ENCODE results near the gene MAMDC4.

The MAMDC4 gene

GRCh38 chr9:136854113-136854841 is 2.1 kb downstream of the MAMDC4 start:
- H3K27ac ChIP-seq (ENCODE audit: low read depth, low read length, poor library complexity, severe bottlenecking) = no peak overlapping the region
- no peaks in the 10 kb centered on the region for H3F3A ChIP-seq (ENCODE audit: insufficient read depth, low read length)
- no peaks in the 10 kb centered on the region for H4K20me1 ChIP-seq (ENCODE audit: insufficient read depth, low read length)
- H3K79me2 ChIP-seq (ENCODE audit: insufficient read depth, low read length) = no peaks in the 10 kb centered on the region
- no peak overlapping the region for H3K4me3 ChIP-seq (ENCODE audit: low read depth, low read length, poor library complexity, severe bottlenecking)
- no peaks in the 10 kb centered on the region for H3K9me3 ChIP-seq (ENCODE audit: low read length)
- H3K9me2 ChIP-seq (ENCODE audit: low read depth, low read length) = no peaks in the 10 kb centered on the region
- TF ChIP-seq EZH2 (IDR thresholded peaks at IDR 0.05; ENCODE audit: borderline replicate concordance, low read length) = no peak
- TF ChIP-seq, protein P1, sequence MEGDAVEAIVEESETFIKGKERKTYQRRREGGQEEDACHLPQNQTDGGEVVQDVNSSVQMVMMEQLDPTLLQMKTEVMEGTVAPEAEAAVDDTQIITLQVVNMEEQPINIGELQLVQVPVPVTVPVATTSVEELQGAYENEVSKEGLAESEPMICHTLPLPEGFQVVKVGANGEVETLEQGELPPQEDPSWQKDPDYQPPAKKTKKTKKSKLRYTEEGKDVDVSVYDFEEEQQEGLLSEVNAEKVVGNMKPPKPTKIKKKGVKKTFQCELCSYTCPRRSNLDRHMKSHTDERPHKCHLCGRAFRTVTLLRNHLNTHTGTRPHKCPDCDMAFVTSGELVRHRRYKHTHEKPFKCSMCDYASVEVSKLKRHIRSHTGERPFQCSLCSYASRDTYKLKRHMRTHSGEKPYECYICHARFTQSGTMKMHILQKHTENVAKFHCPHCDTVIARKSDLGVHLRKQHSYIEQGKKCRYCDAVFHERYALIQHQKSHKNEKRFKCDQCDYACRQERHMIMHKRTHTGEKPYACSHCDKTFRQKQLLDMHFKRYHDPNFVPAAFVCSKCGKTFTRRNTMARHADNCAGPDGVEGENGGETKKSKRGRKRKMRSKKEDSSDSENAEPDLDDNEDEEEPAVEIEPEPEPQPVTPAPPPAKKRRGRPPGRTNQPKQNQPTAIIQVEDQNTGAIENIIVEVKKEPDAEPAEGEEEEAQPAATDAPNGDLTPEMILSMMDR (IDR thresholded peaks at IDR 0.05; ENCODE audit: low read length) = no peak
- H3K9ac ChIP-seq (ENCODE audit: low read length) = no peak overlapping the region
- no peak overlapping the region for H2AFZ ChIP-seq (ENCODE audit: low read length)
- H3K4me1 ChIP-seq (ENCODE audit: insufficient read depth, low read length, severe bottlenecking) = peaks cover 7% of the 10 kb centered on the region
- H3K4me2 ChIP-seq (ENCODE audit: low read length) = no peak overlapping the region
- peaks cover 9% of the 10 kb centered on the region; the same call in 1 of the 2 replicates for H3K36me3 ChIP-seq (ENCODE audit: insufficient read depth, low read length)
- H3K27me3 ChIP-seq (ENCODE audit: insufficient read depth, low read length) = no peaks in the 10 kb centered on the region

- no peaks in the 10 kb centered on the region for H3K27me3 ChIP-seq (ENCODE audit: insufficient read depth, low read length)
- peaks cover 3% of the 10 kb centered on the region for H3K4me1 ChIP-seq (ENCODE audit: insufficient read depth, low read length, severe bottlenecking)
- no peak overlapping the region for H3K27ac ChIP-seq (ENCODE audit: low read depth, low read length, poor library complexity, severe bottlenecking)
- no peaks in the 10 kb centered on the region for H3K9me2 ChIP-seq (ENCODE audit: low read depth, low read length)
- no peaks in the 10 kb centered on the region for H4K20me1 ChIP-seq (ENCODE audit: insufficient read depth, low read length)
- H3K79me2 ChIP-seq (ENCODE audit: insufficient read depth, low read length) = no peaks in the 10 kb centered on the region
- TF ChIP-seq, protein P1 (IDR thresholded peaks at IDR 0.05; ENCODE audit: low read length) = no peak
- TF ChIP-seq EZH2 (IDR thresholded peaks at IDR 0.05; ENCODE audit: borderline replicate concordance, low read length) = no peak
- H3K9me3 ChIP-seq (ENCODE audit: low read length) = no peaks in the 10 kb centered on the region
- no peaks in the 10 kb centered on the region for H3F3A ChIP-seq (ENCODE audit: insufficient read depth, low read length)
- H3K4me3 ChIP-seq (ENCODE audit: low read depth, low read length, poor library complexity, severe bottlenecking) = no peak overlapping the region
- H2AFZ ChIP-seq (ENCODE audit: low read length) = no peak overlapping the region
- H3K36me3 ChIP-seq (ENCODE audit: insufficient read depth, low read length) = peaks cover 9% of the 10 kb centered on the region; the same call in 1 of the 2 replicates
- H3K4me2 ChIP-seq (ENCODE audit: low read length) = no peak overlapping the region
- H3K9ac ChIP-seq (ENCODE audit: low read length) = no peak overlapping the region
These were observed 2.8 kb downstream of the MAMDC4 start for GRCh38 chr9:136854842-136855460.

- H3K79me2 ChIP-seq (ENCODE audit: insufficient read depth, low read length) = no peaks in the 10 kb centered on the region
- no peak overlapping the region for H2AFZ ChIP-seq (ENCODE audit: low read length)
- H3K9me2 ChIP-seq (ENCODE audit: low read depth, low read length) = no peaks in the 10 kb centered on the region
- H3K9me3 ChIP-seq (ENCODE audit: low read length) = no peaks in the 10 kb centered on the region
- no peak overlapping the region for H3K27ac ChIP-seq (ENCODE audit: low read depth, low read length, poor library complexity, severe bottlenecking)
- H3K9ac ChIP-seq (ENCODE audit: low read length) = no peak overlapping the region
- no peaks in the 10 kb centered on the region for H3K27me3 ChIP-seq (ENCODE audit: insufficient read depth, low read length)
- H3K4me3 ChIP-seq (ENCODE audit: low read depth, low read length, poor library complexity, severe bottlenecking) = no peak overlapping the region
- H3K4me1 ChIP-seq (ENCODE audit: insufficient read depth, low read length, severe bottlenecking) = no peaks in the 10 kb centered on the region
- H3K36me3 ChIP-seq (ENCODE audit: insufficient read depth, low read length) = peaks cover 11% of the 10 kb centered on the region
- no peak for TF ChIP-seq EZH2 (IDR thresholded peaks at IDR 0.05; ENCODE audit: borderline replicate concordance, low read length)
- TF ChIP-seq, protein P1 (IDR thresholded peaks at IDR 0.05; ENCODE audit: low read length) = no peak
- H4K20me1 ChIP-seq (ENCODE audit: insufficient read depth, low read length) = no peaks in the 10 kb centered on the region
- no peaks in the 10 kb centered on the region for H3F3A ChIP-seq (ENCODE audit: insufficient read depth, low read length)
- H3K4me2 ChIP-seq (ENCODE audit: low read length) = no peak overlapping the region
These were observed 3.4 kb downstream of the MAMDC4 start for GRCh38 chr9:136855461-136856078.

Data from OCI-LY1 (cell line).